ENCODE results near the gene KLF11.

Gene KLF11

DNA sequence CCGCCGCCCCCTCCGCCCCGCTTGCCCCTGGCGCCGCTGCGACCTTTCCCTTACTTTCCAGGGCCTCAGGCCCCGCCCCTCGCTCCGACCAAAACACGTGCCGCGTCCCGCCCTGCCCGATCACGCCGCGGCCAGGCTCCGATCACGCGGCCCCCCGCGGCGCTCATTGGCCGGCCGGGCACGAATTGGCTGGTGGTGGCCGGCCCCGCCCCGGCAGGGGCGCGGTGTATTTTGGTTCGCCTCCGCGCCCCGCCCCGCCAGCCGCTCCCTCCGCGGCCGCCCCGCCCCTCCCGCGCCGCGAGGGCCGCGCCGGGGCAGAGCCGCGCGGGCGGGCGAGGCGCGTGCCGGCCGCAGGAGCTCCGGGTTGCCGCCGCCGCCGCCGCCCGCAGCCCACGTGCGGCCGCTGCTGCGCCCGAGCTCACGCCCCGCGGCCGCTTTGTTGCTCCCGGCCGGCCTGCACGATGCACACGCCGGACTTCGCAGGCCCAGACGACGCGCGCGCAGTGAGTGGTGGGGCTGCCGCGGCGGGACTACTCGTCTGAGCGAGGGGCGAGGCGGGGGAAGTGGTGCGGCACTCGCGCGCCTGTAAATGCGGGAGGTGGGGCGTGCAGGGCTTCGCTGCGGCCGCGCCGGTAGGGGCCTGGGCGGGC is at the start of gene KLF11:
KLF11 (plus strand) TSS at position 295 of the 650 bp plus-strand sequence; CDS start at position 462, 167 bp downstream.
- no peak for TF ChIP-seq EZH2 (optimal IDR thresholded peaks at IDR 0.05; ENCODE audit: low read depth, low read length)
- TF ChIP-seq CTCF (IDR thresholded peaks at IDR 0.05; ENCODE audit: low read length), result no peak
- no peak for TF ChIP-seq EZH2phosphoT487 (IDR thresholded peaks at IDR 0.05; ENCODE audit: low read length)
- Histone ChIP-seq H2AFZ (ENCODE audit: low read length) (peak within 1 kb of the TSS; percentile 61; the same call in 1 of the 2 replicates), H3K27me3 (replicated peaks; ENCODE audit: insufficient read depth, low read length) (no peaks in the 10 kb centered on the region), H3K36me3 (replicated peaks; ENCODE audit: insufficient read depth, low read length) (no peaks in the 10 kb centered on the region; the same call in 1 of the 2 replicates), H3K9me2 (replicated peaks; ENCODE audit: insufficient read depth, low read length) (no peaks in the 10 kb centered on the region), H3K9me3 (replicated peaks; ENCODE audit: insufficient read depth, low read length) (no peaks in the 10 kb centered on the region), H3K27ac (ENCODE audit: low read length) (peak within 1 kb of the TSS; percentile 71), H3K4me2 (ENCODE audit: low read depth, low read length) (peak within 1 kb of the TSS; percentile 67), H3K79me2 (ENCODE audit: low read length) (peaks cover 15% of the 10 kb centered on the region), H3K9ac (ENCODE audit: low read length) (peak within 1 kb of the TSS; percentile 81), H3K4me3 (ENCODE audit: low read length) (peak within 1 kb of the TSS; percentile 59; the same call in 1 of the 2 replicates), H4K20me1 (ENCODE audit: insufficient read depth, low read length) (no peaks in the 10 kb centered on the region), H3K4me1 (ENCODE audit: low read length) (0 out of 2 replicates have a peak, but pooled peaks cover 3% of the 10 kb centered on the region), H3F3A (ENCODE audit: insufficient read depth, low read length) (no peaks in the 10 kb centered on the region; the same call in 1 of the 2 replicates)
- peak; percentile 95 for DNase-seq

GRCh38 chr2:9994462-9994861 is 48.9 kb upstream of the KLF11 start:
- DNase-seq, result no peak
- Histone ChIP-seq H3K4me2 (ENCODE audit: low read depth, low read length) (no peak overlapping the region), H3F3A (ENCODE audit: insufficient read depth, low read length) (no peaks in the 10 kb centered on the region), H3K27ac (ENCODE audit: low read length) (no peak overlapping the region), H2AFZ (ENCODE audit: low read length) (no peak overlapping the region), H3K36me3 (replicated peaks; ENCODE audit: insufficient read depth, low read length) (no peaks in the 10 kb centered on the region), H3K9me3 (replicated peaks; ENCODE audit: insufficient read depth, low read length) (no peaks in the 10 kb centered on the region), H3K9me2 (replicated peaks; ENCODE audit: insufficient read depth, low read length) (no peaks in the 10 kb centered on the region), H3K9ac (ENCODE audit: low read length) (no peak overlapping the region), H3K4me3 (ENCODE audit: low read length) (no peak overlapping the region), H4K20me1 (ENCODE audit: insufficient read depth, low read length) (no peaks in the 10 kb centered on the region), H3K79me2 (ENCODE audit: low read length) (no peaks in the 10 kb centered on the region), H3K27me3 (replicated peaks; ENCODE audit: insufficient read depth, low read length) (no peaks in the 10 kb centered on the region), H3K4me1 (ENCODE audit: low read length) (no peaks in the 10 kb centered on the region; the same call in 1 of the 2 replicates)
- TF ChIP-seq CTCF (IDR thresholded peaks at IDR 0.05; ENCODE audit: low read length) (no peak), EZH2 (optimal IDR thresholded peaks at IDR 0.05; ENCODE audit: low read depth, low read length) (no peak), EZH2phosphoT487 (IDR thresholded peaks at IDR 0.05; ENCODE audit: low read length) (no peak)

GRCh38 chr2:9995059-9995458 is 48.3 kb upstream of the KLF11 start:
- no peak overlapping the region for H3K4me3 ChIP-seq (ENCODE audit: low read length)

More at GRCh38 chr2:9995059-9995458, 48.3 kb upstream of the KLF11 start:
- no peaks in the 10 kb centered on the region; the same call in 1 of the 2 replicates for H3K4me1 ChIP-seq (ENCODE audit: low read length)
- no peak overlapping the region for H3K27ac ChIP-seq (ENCODE audit: low read length)
- no peak for TF ChIP-seq EZH2 (optimal IDR thresholded peaks at IDR 0.05; ENCODE audit: low read depth, low read length)
- no peak for TF ChIP-seq CTCF (IDR thresholded peaks at IDR 0.05; ENCODE audit: low read length)
- TF ChIP-seq EZH2phosphoT487 (IDR thresholded peaks at IDR 0.05; ENCODE audit: low read length), result no peak
- no peaks in the 10 kb centered on the region for H3K79me2 ChIP-seq (ENCODE audit: low read length)
- no peak for DNase-seq
- no peaks in the 10 kb centered on the region for H3K9me3 ChIP-seq (replicated peaks; ENCODE audit: insufficient read depth, low read length)
- H3K4me2 ChIP-seq (ENCODE audit: low read depth, low read length), result no peak overlapping the region
- H3K27me3 ChIP-seq (replicated peaks; ENCODE audit: insufficient read depth, low read length), result no peaks in the 10 kb centered on the region
- H4K20me1 ChIP-seq (ENCODE audit: insufficient read depth, low read length), result no peaks in the 10 kb centered on the region
- no peak overlapping the region for H3K9ac ChIP-seq (ENCODE audit: low read length)
- H2AFZ ChIP-seq (ENCODE audit: low read length), result no peak overlapping the region
- H3F3A ChIP-seq (ENCODE audit: insufficient read depth, low read length), result no peaks in the 10 kb centered on the region
- no peaks in the 10 kb centered on the region for H3K36me3 ChIP-seq (replicated peaks; ENCODE audit: insufficient read depth, low read length)
- no peaks in the 10 kb centered on the region for H3K9me2 ChIP-seq (replicated peaks; ENCODE audit: insufficient read depth, low read length)

All from MM.1S (cell line).